ENCODE results near the gene BICDL2.

Gene BICDL2

GRCh38 chr16:3000540-3000939, 36.2 kb downstream of the BICDL2 start:
- no peaks in the 10 kb centered on the region for H3K36me3 Mint-ChIP-seq
- H3K4me3 Mint-ChIP-seq, result no peak overlapping the region
- H3K4me1 Mint-ChIP-seq, result no peaks in the 10 kb centered on the region
- peaks cover 1% of the 10 kb centered on the region for H3K27me3 Mint-ChIP-seq
- no peak overlapping the region for H3K27ac Mint-ChIP-seq
- H3K9me3 Mint-ChIP-seq, result no peaks in the 10 kb centered on the region

- peak overlapping the region; percentile 70 for H3K27ac Mint-ChIP-seq
- no peaks in the 10 kb centered on the region for H3K4me1 Mint-ChIP-seq
- H3K27me3 Mint-ChIP-seq, result peaks cover under 1% of the 10 kb centered on the region
- no peak overlapping the region for H3K4me3 Mint-ChIP-seq
- H3K36me3 Mint-ChIP-seq, result no peaks in the 10 kb centered on the region
- H3K9me3 Mint-ChIP-seq, result no peaks in the 10 kb centered on the region
These were observed 36.8 kb downstream of the BICDL2 start for GRCh38 chr16:2999929-3000328.

- no peaks in the 10 kb centered on the region for H3K36me3 Mint-ChIP-seq
- H3K4me3 Mint-ChIP-seq, result no peak overlapping the region
- no peaks in the 10 kb centered on the region for H3K4me1 Mint-ChIP-seq
- no peaks in the 10 kb centered on the region for H3K9me3 Mint-ChIP-seq
- no peak overlapping the region for H3K27ac Mint-ChIP-seq
- H3K27me3 Mint-ChIP-seq, result no peaks in the 10 kb centered on the region
These were observed 40.4 kb downstream of the BICDL2 start for GRCh38 chr16:2996298-2996697.

GRCh38 chr16:2992383-2993081, 44.2 kb downstream of the BICDL2 start:
- no peaks in the 10 kb centered on the region for H3K27me3 Mint-ChIP-seq
- H3K27ac Mint-ChIP-seq, result no peak overlapping the region
- H3K9me3 Mint-ChIP-seq, result no peaks in the 10 kb centered on the region
- no peaks in the 10 kb centered on the region for H3K4me1 Mint-ChIP-seq
- no peaks in the 10 kb centered on the region for H3K36me3 Mint-ChIP-seq
- H3K4me3 Mint-ChIP-seq, result no peak overlapping the region

- no peak overlapping the region for H3K27ac Mint-ChIP-seq
- no peaks in the 10 kb centered on the region for H3K9me3 Mint-ChIP-seq
- no peaks in the 10 kb centered on the region for H3K36me3 Mint-ChIP-seq
- H3K27me3 Mint-ChIP-seq, result no peaks in the 10 kb centered on the region
- H3K4me3 Mint-ChIP-seq, result no peak overlapping the region
- no peaks in the 10 kb centered on the region for H3K4me1 Mint-ChIP-seq
These were observed 45.0 kb downstream of the BICDL2 start for GRCh38 chr16:2991566-2992261.

- Mint-ChIP-seq H3K27ac (no peak overlapping the region), H3K36me3 (no peaks in the 10 kb centered on the region), H3K27me3 (no peaks in the 10 kb centered on the region), H3K4me1 (no peaks in the 10 kb centered on the region), H3K4me3 (no peak overlapping the region), H3K9me3 (no peaks in the 10 kb centered on the region)
These were observed 45.9 kb downstream of the BICDL2 start for GRCh38 chr16:2990891-2991290.

- no peaks in the 10 kb centered on the region for H3K36me3 Mint-ChIP-seq
- H3K9me3 Mint-ChIP-seq, result no peaks in the 10 kb centered on the region
- H3K27me3 Mint-ChIP-seq, result no peaks in the 10 kb centered on the region
- H3K4me3 Mint-ChIP-seq, result no peak overlapping the region
- H3K27ac Mint-ChIP-seq, result no peak overlapping the region
- H3K4me1 Mint-ChIP-seq, result peaks cover 4% of the 10 kb centered on the region
These were observed 48.1 kb downstream of the BICDL2 start for GRCh38 chr16:2988590-2989099.

GRCh38 chr16:2987833-2988232, 48.9 kb downstream of the BICDL2 start:
- Mint-ChIP-seq H3K4me1 (peaks cover 4% of the 10 kb centered on the region), H3K27ac (no peak overlapping the region), H3K9me3 (no peaks in the 10 kb centered on the region), H3K36me3 (no peaks in the 10 kb centered on the region), H3K27me3 (no peaks in the 10 kb centered on the region), H3K4me3 (no peak overlapping the region)

- H3K27me3 Mint-ChIP-seq, result no peaks in the 10 kb centered on the region
- H3K4me1 Mint-ChIP-seq, result peaks cover 4% of the 10 kb centered on the region
- no peak overlapping the region for H3K4me3 Mint-ChIP-seq
- no peak overlapping the region for H3K27ac Mint-ChIP-seq
- H3K9me3 Mint-ChIP-seq, result no peaks in the 10 kb centered on the region
- H3K36me3 Mint-ChIP-seq, result no peaks in the 10 kb centered on the region
These were observed 49.5 kb downstream of the BICDL2 start for GRCh38 chr16:2987286-2987685.

GRCh38 chr16:2986623-2987188, 50.0 kb downstream of the BICDL2 start:
- no peak overlapping the region for H3K4me3 Mint-ChIP-seq
- no peaks in the 10 kb centered on the region for H3K36me3 Mint-ChIP-seq
- H3K27me3 Mint-ChIP-seq, result no peaks in the 10 kb centered on the region

GRCh38 chr16:2985893-2986355, 50.8 kb downstream of the BICDL2 start:
- H3K9me3 Mint-ChIP-seq, result no peaks in the 10 kb centered on the region
- no peak overlapping the region for H3K4me3 Mint-ChIP-seq
- peaks cover 12% of the 10 kb centered on the region for H3K4me1 Mint-ChIP-seq
- no peak overlapping the region for H3K27ac Mint-ChIP-seq
- no peaks in the 10 kb centered on the region for H3K27me3 Mint-ChIP-seq
- H3K36me3 Mint-ChIP-seq, result no peaks in the 10 kb centered on the region

More at GRCh38 chr16:2986623-2987188, 50.0 kb downstream of the BICDL2 start:
- Mint-ChIP-seq H3K9me3 (no peaks in the 10 kb centered on the region), H3K4me1 (peaks cover 6% of the 10 kb centered on the region), H3K27ac (no peak overlapping the region)

GRCh38 chr16:2985462-2985861, 51.3 kb downstream of the BICDL2 start:
- Mint-ChIP-seq H3K27me3 (no peaks in the 10 kb centered on the region), H3K4me3 (no peak overlapping the region), H3K9me3 (no peaks in the 10 kb centered on the region), H3K36me3 (no peaks in the 10 kb centered on the region), H3K27ac (no peak overlapping the region), H3K4me1 (peaks cover 16% of the 10 kb centered on the region)

GRCh38 chr16:2983706-2984136, 53.0 kb downstream of the BICDL2 start:
- peaks cover 16% of the 10 kb centered on the region for H3K4me1 Mint-ChIP-seq
- H3K9me3 Mint-ChIP-seq, result no peaks in the 10 kb centered on the region
- no peaks in the 10 kb centered on the region for H3K27me3 Mint-ChIP-seq
- no peaks in the 10 kb centered on the region for H3K36me3 Mint-ChIP-seq
- H3K4me3 Mint-ChIP-seq, result no peak overlapping the region
- H3K27ac Mint-ChIP-seq, result no peak overlapping the region

GRCh38 chr16:2982402-2982801, 54.3 kb downstream of the BICDL2 start:
- Mint-ChIP-seq H3K4me1 (peaks cover 16% of the 10 kb centered on the region), H3K36me3 (no peaks in the 10 kb centered on the region), H3K27me3 (no peaks in the 10 kb centered on the region), H3K4me3 (no peak overlapping the region), H3K9me3 (no peaks in the 10 kb centered on the region), H3K27ac (no peak overlapping the region)

GRCh38 chr16:2981899-2982250, 54.9 kb downstream of the BICDL2 start:
- Mint-ChIP-seq H3K4me3 (peak overlapping the region; percentile 85), H3K27me3 (no peaks in the 10 kb centered on the region), H3K9me3 (no peaks in the 10 kb centered on the region), H3K36me3 (no peaks in the 10 kb centered on the region), H3K4me1 (peaks cover 16% of the 10 kb centered on the region), H3K27ac (peak overlapping the region; percentile 13)

Measured in activated naive CD4-positive, alpha-beta T cell treated with anti-CD3 and anti-CD28 coated beads, Interleukin-2, amount 50 U/mL, for 24 hours (primary cell).